ENCODE measurements around the gene CAMK1D.
"Not testable (repeated sequence)": the region's sequence is repeated elsewhere in the genome, so short reads cannot be mapped to it uniquely, and the experiment has no call there.

Gene CAMK1D

DNA sequence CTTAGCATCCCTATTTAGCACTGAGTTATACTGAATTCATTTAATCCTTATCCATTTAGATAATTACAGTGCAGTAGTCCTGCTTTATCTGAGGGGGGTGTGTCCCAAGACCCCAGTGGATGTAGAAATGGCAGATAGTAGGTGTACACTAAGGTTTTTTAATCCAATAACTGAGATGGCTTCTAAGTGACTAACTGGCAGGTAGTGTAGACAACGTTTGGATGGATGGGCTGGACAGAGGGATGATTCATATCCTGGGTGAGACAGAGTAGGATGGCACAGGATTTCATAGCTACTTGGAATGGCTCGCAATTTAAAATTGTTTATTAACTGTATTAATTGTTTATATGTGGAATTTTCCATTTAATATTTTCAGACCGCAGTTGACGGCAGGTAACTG, 356.6 kb downstream of the CAMK1D start:
- DNase-seq: no peak

- DNase-seq: no peak
Measured at GRCh38 chr10:12707461-12708185, 358.3 kb downstream of the CAMK1D start.

GRCh38 chr10:12709000-12709401, 359.7 kb downstream of the CAMK1D start:
- peak in 1 of 2 donors; percentile 24 for DNase-seq

- no peak for DNase-seq
Measured at GRCh38 chr10:12709521-12709963, 360.2 kb downstream of the CAMK1D start.

- no peak for DNase-seq
Measured at GRCh38 chr10:12710157-12710556, 360.8 kb downstream of the CAMK1D start.

- DNase-seq: peak; percentile 52 to 62
Measured at GRCh38 chr10:12710594-12711349, 361.4 kb downstream of the CAMK1D start.

- no peak for DNase-seq
Measured at GRCh38 chr10:12711350-12711708, 362.0 kb downstream of the CAMK1D start.

DNA sequence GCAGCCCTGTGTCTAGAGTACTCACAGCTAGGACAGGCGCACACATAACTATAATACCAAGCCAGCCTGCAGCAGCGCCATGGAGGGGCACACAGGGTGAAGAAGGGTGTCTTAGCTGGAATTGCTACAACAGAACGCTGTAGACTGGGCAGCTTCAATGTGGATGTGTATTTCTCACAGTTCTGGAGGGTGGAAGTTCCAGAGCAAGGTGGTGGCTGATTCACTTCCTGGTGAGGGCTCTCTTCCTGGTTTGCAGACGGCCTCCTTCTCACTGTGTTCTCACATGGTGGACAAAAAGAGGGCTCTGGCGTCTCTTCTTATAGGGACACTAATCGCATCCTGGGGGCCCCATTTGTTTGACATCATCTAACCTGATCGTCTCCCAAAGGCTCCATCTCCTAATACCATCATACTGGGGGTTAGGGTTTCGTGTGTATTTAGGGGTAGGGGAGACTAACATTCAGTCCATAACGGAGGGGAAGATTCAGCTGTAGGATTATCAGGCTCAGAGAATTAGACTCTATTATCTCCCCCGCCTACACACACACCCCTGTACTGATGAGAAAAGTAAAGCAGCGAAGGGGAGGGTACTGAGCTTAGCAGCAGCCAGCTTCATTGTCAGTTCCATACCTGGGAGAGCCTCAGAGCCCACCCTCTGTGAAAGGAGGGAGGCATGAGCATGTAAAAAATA, 363.1 kb downstream of the CAMK1D start:
- DNase-seq: no peak

DNA sequence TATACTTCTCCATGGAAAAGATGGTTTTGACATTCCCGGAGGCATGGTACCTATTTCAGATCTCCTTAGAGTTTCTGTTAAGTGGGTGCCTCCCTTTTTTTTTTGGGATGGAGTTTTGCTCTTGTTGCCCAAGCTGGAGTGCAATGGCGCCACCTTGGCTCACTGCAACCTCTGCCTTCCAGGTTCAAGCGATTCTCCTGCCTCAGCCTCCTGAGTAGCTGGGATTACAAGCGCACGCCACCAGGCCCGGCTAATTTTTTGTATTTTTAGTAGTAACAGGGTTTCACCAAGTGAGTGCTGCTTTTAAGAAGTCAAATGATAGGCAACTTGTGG, 363.6 kb downstream of the CAMK1D start:
- not testable (repeated sequence) for DNase-seq

GRCh38 chr10:12716042-12716441, 366.7 kb downstream of the CAMK1D start:
- no peak for DNase-seq

GRCh38 chr10:12717981-12718707, 368.8 kb downstream of the CAMK1D start:
- no peak for DNase-seq

- no peak for DNase-seq
Measured at GRCh38 chr10:12719365-12719764, 370.0 kb downstream of the CAMK1D start.

- no peak for DNase-seq
Measured at GRCh38 chr10:12720217-12720981, 371.1 kb downstream of the CAMK1D start.

GRCh38 chr10:12721334-12721733, 372.0 kb downstream of the CAMK1D start:
- no peak for DNase-seq

DNA sequence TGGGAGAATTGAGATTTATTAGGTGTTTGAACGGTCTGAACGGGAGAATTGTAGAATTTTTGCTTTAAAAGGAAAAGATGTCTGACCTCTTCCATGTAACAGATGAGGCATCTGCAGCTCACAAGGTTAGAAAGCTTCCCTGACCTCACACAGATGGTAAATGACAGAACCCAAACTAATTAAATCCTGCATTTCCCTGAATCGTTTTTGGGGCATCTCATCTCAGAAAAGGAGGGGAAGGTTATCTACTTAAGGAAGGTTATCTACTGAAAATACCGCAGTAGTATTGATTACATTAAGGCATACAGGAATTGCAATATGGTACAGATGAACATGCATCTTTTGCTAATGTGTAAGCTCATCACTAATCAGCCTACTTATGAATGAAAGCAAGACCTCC, 373.9 kb downstream of the CAMK1D start:
- no peak for DNase-seq

DNA sequence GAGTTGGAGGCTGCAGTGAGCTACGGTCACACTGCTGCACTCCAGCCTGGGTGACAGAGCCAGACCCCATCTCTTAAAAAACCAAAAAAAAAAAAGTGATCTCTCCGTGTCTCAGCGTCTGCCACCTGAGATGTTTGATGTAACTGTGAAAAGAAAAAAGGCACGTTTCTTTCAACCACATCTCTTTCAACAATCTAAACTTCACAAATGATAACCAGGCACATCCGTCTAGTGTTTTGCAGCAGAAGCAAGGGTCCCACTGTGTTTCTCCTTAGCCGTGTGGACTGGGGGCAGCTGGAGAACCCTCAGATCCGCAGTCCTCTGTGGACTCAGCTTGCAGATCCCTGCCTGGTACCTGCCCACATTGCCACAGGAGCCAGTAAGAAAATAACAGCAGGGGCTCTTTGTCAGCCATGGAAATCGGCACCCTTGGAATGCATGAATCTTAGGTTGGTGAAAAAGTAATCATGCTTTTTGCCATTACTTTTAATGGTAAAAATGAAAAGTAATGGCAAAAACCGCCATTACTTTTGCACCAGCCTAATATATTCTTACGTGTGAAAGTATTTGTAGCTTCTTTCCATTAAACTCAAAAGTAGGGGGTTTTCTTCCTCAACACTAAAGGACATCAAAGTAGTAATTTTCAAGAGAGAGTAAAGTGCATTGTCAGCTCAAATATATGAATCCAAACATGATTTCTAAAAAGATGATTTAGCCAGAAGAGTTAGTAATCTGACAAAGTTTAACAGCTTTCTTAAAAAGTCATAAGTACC, 375.6 kb downstream of the CAMK1D start:
- DNase-seq: no peak

DNA sequence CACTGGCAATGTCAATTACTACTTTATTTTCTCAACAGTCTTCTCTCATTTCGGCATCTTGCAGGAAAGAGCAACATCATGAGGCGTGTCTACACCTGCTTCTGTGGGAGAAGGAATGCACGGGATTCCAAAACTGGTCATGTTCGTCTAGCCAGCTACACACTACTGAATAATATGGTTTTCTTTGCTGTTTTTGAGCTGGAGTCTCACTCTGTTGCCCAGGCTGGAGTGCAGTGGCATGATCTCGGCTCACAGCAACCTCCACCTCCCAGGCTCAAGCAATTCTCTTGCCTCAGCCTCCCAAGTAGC, 376.2 kb downstream of the CAMK1D start:
- not testable (repeated sequence) for DNase-seq

- no peak for DNase-seq
Measured at GRCh38 chr10:12726971-12727831, 377.9 kb downstream of the CAMK1D start.

GRCh38 chr10:12727832-12728215, 378.5 kb downstream of the CAMK1D start:
- DNase-seq: no peak

GRCh38 chr10:12728494-12728893, 379.1 kb downstream of the CAMK1D start:
- DNase-seq: no peak

DNA sequence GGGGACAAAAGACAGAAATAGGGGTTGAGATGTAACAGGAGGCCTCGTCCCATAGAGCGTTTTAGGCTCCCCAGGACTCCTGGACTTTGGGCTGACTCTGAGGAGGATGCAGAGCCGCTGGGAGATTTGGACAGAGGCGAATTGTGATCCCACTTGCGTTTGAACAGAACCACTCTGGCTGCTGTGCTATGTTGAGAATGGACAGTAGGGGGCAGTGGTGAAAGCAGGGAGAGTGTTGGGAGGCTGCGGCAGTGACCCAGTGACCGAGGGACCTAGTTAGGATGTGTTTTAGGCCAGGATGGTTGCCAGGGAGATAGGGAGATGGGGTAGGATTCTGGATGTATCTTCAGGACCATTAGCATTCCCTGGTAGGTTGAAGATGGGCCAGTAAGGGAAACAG, 380.5 kb downstream of the CAMK1D start:
- no peak for DNase-seq
